ENCODE results near the gene TRIM14.

- TF ChIP-seq CSDC2 (CRISPR knock-in tag; IDR thresholded peaks at IDR 0.05), result no peak
- TF ChIP-seq ZFP3 (CRISPR knock-in tag; IDR thresholded peaks at IDR 0.05), result peak; percentile 74; the same call in 1 of the 2 replicates
- no peak for TF ChIP-seq ZNF565 (CRISPR knock-in tag; conservative IDR thresholded peaks at IDR 0.05; ENCODE audit: low read depth)
- TF ChIP-seq BACH2 (CRISPR knock-in tag; IDR thresholded peaks at IDR 0.05; ENCODE audit: borderline replicate concordance), result no peak
- TF ChIP-seq ARNTL (CRISPR knock-in tag; IDR thresholded peaks at IDR 0.05; ENCODE audit: borderline replicate concordance, low read depth), result no peak
Measured at GRCh38 chr9:98158071-98158831, 39.2 kb upstream of the TRIM14 start.
